ENCODE data around the gene TACSTD2.

The TACSTD2 gene

GRCh38 chr1:58528518-58528917 lies 48.5 kb downstream of the TACSTD2 start:
- Histone ChIP-seq H3K27me3 (ENCODE audit: insufficient read depth, low read depth, severe bottlenecking) (no peaks in the 10 kb centered on the region), H3K36me3 (no peaks in the 10 kb centered on the region), H3K27ac (no peak overlapping the region), H3K9me3 (ENCODE audit: severe bottlenecking) (no peaks in the 10 kb centered on the region), H3K4me3 (ENCODE audit: low read depth, low read length) (no peak overlapping the region)
- TF ChIP-seq, protein P1, sequence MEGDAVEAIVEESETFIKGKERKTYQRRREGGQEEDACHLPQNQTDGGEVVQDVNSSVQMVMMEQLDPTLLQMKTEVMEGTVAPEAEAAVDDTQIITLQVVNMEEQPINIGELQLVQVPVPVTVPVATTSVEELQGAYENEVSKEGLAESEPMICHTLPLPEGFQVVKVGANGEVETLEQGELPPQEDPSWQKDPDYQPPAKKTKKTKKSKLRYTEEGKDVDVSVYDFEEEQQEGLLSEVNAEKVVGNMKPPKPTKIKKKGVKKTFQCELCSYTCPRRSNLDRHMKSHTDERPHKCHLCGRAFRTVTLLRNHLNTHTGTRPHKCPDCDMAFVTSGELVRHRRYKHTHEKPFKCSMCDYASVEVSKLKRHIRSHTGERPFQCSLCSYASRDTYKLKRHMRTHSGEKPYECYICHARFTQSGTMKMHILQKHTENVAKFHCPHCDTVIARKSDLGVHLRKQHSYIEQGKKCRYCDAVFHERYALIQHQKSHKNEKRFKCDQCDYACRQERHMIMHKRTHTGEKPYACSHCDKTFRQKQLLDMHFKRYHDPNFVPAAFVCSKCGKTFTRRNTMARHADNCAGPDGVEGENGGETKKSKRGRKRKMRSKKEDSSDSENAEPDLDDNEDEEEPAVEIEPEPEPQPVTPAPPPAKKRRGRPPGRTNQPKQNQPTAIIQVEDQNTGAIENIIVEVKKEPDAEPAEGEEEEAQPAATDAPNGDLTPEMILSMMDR (IDR thresholded peaks at IDR 0.05; ENCODE audit: low read depth, low read length), result no peak
- DNase-seq, result no peak

Measured in WERI-Rb-1 (cell line).